CD4-positive, alpha-beta T cell (primary cell): ENCODE results near the gene CNNM3. TPM values are rescaled to one million over a fixed set of nuclear protein-coding genes. Genes with fewer than 3 reads are reported as not detected.

Experiments
- ATAC-seq: fragments of 200-7000 bp; cut with Tn5 transposase; one replicate; pipeline ENCODE4 v1.10.0; 2022; ENCODE audit warnings: mild to moderate bottlenecking; ENCODE audit not compliant: poor library complexity
- CTCF ChIA-PET: fragments of 350-600 bp; sonication (Branson Sonifier 250); formaldehyde crosslinking; loops from one replicate; lab custom pipeline; 2021; ENCODE audit warnings: antibody characterized with exemption, inconsistent platforms; lab: Charles Lee
- POLR2A ChIA-PET: fragments of 350-600 bp; sonication (Branson Sonifier 250); formaldehyde crosslinking; loops from one replicate; lab custom pipeline; 2021; ENCODE audit warnings: antibody characterized with exemption, inconsistent platforms; lab: Charles Lee
- DNase-seq, 14 experiments: peaks; one replicate each; pipeline ENCODE4 v3.0.0-alpha.2; 2013 to 2020; ENCODE audit warnings: mixed read lengths in 2 of 14
- H3K27ac ChIP-seq, 2 donors: one replicate each; pipeline versions ENCODE4 v1.5.1 to v1.7.0; 2013; ENCODE audit warnings: low read length in 2 of 2, low read depth in 1 of 2, mild to moderate bottlenecking in 1 of 2
- H3K27me3 ChIP-seq, 2 experiments: 1 replicate in 1 of 2; 2 replicates in 1 of 2; pipeline versions ENCODE4 v1.6.1 to v1.7.0; 2013; ENCODE audit warnings: low read length in 2 of 2, control low read depth in 1 of 2, mild to moderate bottlenecking in 1 of 2, moderate library complexity in 1 of 2; ENCODE audit not compliant: insufficient read depth in 2 of 2, control insufficient read depth in 1 of 2
- H3K36me3 ChIP-seq: one replicate; pipeline ENCODE4 v1.6.1; 2013; ENCODE audit warnings: low read length, control low read depth; ENCODE audit not compliant: insufficient read depth
- H3K4me1 ChIP-seq: one replicate; pipeline ENCODE4 v1.6.1; 2013; ENCODE audit warnings: low read length, control low read depth; ENCODE audit not compliant: insufficient read depth
- H3K4me3 ChIP-seq: one replicate; pipeline ENCODE4 v1.5.1; 2013; ENCODE audit warnings: mild to moderate bottlenecking, low read length, moderate library complexity
- H3K9me3 ChIP-seq, 2 experiments: 1 replicate in 1 of 2; 2 replicates in 1 of 2; pipeline versions ENCODE4 v1.6.1 to v1.7.0; 2013; ENCODE audit warnings: low read length in 2 of 2, mild to moderate bottlenecking in 2 of 2, control low read depth in 1 of 2, moderate library complexity in 1 of 2; ENCODE audit not compliant: control insufficient read depth in 1 of 2, insufficient read depth in 1 of 2
- H3K27ac Mint-ChIP-seq: one replicate; pipeline ENCODE4 v1.8.0; 2020; ENCODE audit warnings: mixed read lengths
- H3K27me3 Mint-ChIP-seq: one replicate; pipeline ENCODE4 v1.8.0; 2021; ENCODE audit warnings: mixed read lengths
- H3K36me3 Mint-ChIP-seq: one replicate; pipeline ENCODE4 v1.8.0; 2021; ENCODE audit warnings: low read depth, mixed read lengths
- H3K4me1 Mint-ChIP-seq: one replicate; pipeline ENCODE4 v1.8.0; 2021; ENCODE audit warnings: low read depth, mixed read lengths
- H3K4me3 Mint-ChIP-seq: one replicate; pipeline ENCODE4 v1.8.0; 2020; ENCODE audit warnings: mild to moderate bottlenecking, mixed read lengths
- H3K9me3 Mint-ChIP-seq: one replicate; pipeline ENCODE4 v1.8.0; 2020; ENCODE audit warnings: mixed read lengths
- CTCF ChIP-seq: fragments of 200-600 bp; IDR thresholded peaks from one replicate; pipeline ENCODE4 v1.8.0; 2022; ENCODE audit warnings: antibody characterized with exemption, mild to moderate bottlenecking
- intact Hi-C, 2 experiments: fragments of 100-400 bp; cut with DNase I in 1 of 2; cut with micrococcal nuclease in 1 of 2; formaldehyde crosslinking; loops; one replicate each; pipeline versions ENCODE4 v1.15.1 to v1.9.0; 2023 to 2025; cut with DNase I, micrococcal nuclease
- total RNA-seq, 174 experiments: library from RNA in 2 of 174; stranded (reverse) in 2 of 174; gene quantifications; one replicate each; pipeline ENCODE4 v1.2.3 and lab custom pipeline; 2021 to 2026

Gene CNNM3
- total RNA-seq, 2 experiments from 2014 or later: 48.7 to 53.5 TPM

- Mint-ChIP-seq H3K9me3 (no peaks in the 10 kb centered on the region), H3K4me3 (no peak overlapping the region), H3K27me3 (no peaks in the 10 kb centered on the region), H3K27ac (no peak overlapping the region), H3K4me1 (peaks cover 15% of the 10 kb centered on the region), H3K36me3 (peaks cover 23% of the 10 kb centered on the region)
- intact Hi-C loops: loop anchor here (2.0 to 5.0 kb wide), 3 partner anchors 15 to 65 kb away; partner anchors contain the start of genes CNNM3 (in 1 of the 2) and LMAN2L (in 1 of the 2)
- Histone ChIP-seq H3K4me1 (peaks cover 35% of the 10 kb centered on the region), H3K4me3 (no peak overlapping the region), H3K9me3 (no peaks in the 10 kb centered on the region), H3K27ac (peak overlapping the region in 1 of 2 donors; percentile 41), H3K36me3 (peaks cover 20% of the 10 kb centered on the region), H3K27me3 (no peaks in the 10 kb centered on the region)
- peak in 8 of 14 experiments; percentile 15 to 58 (median 26) for DNase-seq
- POLR2A ChIA-PET: interaction anchor here (0.8 to 2.6 kb wide), 6 partner anchors 12 to 56 kb away, joined by 3 to 14 read pairs (median 4); partner anchors contain the start of genes ANKRD39 and CNNM3
- CTCF ChIA-PET: interaction anchor here (1.0 to 1.6 kb wide), 2 partner anchors 12 to 56 kb away, joined by 3 read pairs; partner anchors contain the start of gene ANKRD39
- no peak for ATAC-seq
- no peak for TF ChIP-seq CTCF
Measured at GRCh38 chr2:96801786-96802595, 14.1 kb upstream of the CNNM3 start.

- intact Hi-C loops: loop anchor here (5.0 kb wide), 2 partner anchors 60 to 65 kb away; partner anchors contain the start of gene LMAN2L (in 1 of the 2)
- H3K4me1 Mint-ChIP-seq: peaks cover 16% of the 10 kb centered on the region
Measured at GRCh38 chr2:96802721-96803120, 13.3 kb upstream of the CNNM3 start.

More at GRCh38 chr2:96802721-96803120, 13.3 kb upstream of the CNNM3 start:
- H3K4me3 Mint-ChIP-seq: no peak overlapping the region
- ATAC-seq (no peak), DNase-seq (no peak)
- peaks cover 23% of the 10 kb centered on the region for H3K36me3 Mint-ChIP-seq
- Histone ChIP-seq H3K4me3 (no peak overlapping the region), H3K36me3 (peaks cover 16% of the 10 kb centered on the region), H3K4me1 (peaks cover 42% of the 10 kb centered on the region), H3K27me3 (no peaks in the 10 kb centered on the region), H3K27ac (no peak overlapping the region), H3K9me3 (no peaks in the 10 kb centered on the region)
- H3K27me3 Mint-ChIP-seq: no peaks in the 10 kb centered on the region
- ChIA-PET CTCF (interaction anchor here (1.3 to 1.6 kb wide), 2 partner anchors 41 to 55 kb away, joined by 3 to 4 read pairs; partner anchors contain the start of gene ANKRD39), POLR2A (interaction anchor here (0.8 to 1.4 kb wide), 5 partner anchors 11 to 55 kb away, joined by 3 to 5 read pairs (median 3); partner anchors contain the start of genes ANKRD39 and CNNM3)
- TF ChIP-seq CTCF: no peak
- no peak overlapping the region for H3K27ac Mint-ChIP-seq
- H3K9me3 Mint-ChIP-seq: no peaks in the 10 kb centered on the region
